PC-3 (cell line): Measurements from ENCODE around the gene RNF169. TPM values are rescaled to one million over a fixed set of nuclear protein-coding genes. Genes with fewer than 3 reads are reported as not detected.

ENCODE experiments used
- ATAC-seq: fragments of 200-7000 bp; cut with Tn5 transposase; 2 replicates; pipeline ENCODE4 v1.9.1; 2020; ENCODE audit warnings: mild to moderate bottlenecking, moderate library complexity
- BruUV-seq: library from RNA; stranded (reverse); fragments of 400-500 nt; replicated peaks from 2 replicates; lab custom pipeline; 2021; lab: Mats Ljungman, UMichigan
- CTCF ChIA-PET: fragments of 300-600 bp; sonication (Branson Sonifier 250); formaldehyde crosslinking; loops from one replicate; lab custom pipeline; 2022; ENCODE audit warnings: antibody characterized with exemption; lab: Charles Lee
- POLR2A ChIA-PET: fragments of 300-600 bp; sonication (Branson Sonifier 250); formaldehyde crosslinking; loops from one replicate; lab custom pipeline; 2022; ENCODE audit warnings: antibody characterized with exemption; ENCODE audit not compliant: unreplicated experiment; lab: Charles Lee
- DNase-seq: peaks from one replicate; pipeline ENCODE4 v3.0.0-alpha.2; 2015
- H2AFZ ChIP-seq: fragments of 300-600 bp; sonication (generic); 2 replicates; pipeline ENCODE4 v1.6.0; 2016; ENCODE audit warnings: antibody characterized with exemption, low read length
- H3F3A ChIP-seq: fragments of 300-600 bp; sonication (generic); one replicate; pipeline ENCODE4 v1.6.0; 2017; ENCODE audit warnings: antibody characterized with exemption, low read length, control low read depth, mild to moderate bottlenecking; ENCODE audit not compliant: unreplicated experiment
- H3K27ac ChIP-seq: fragments of 300-600 bp; sonication (generic); 2 replicates; pipeline ENCODE4 v1.5.1; 2016; ENCODE audit warnings: mild to moderate bottlenecking, low read length
- H3K27me3 ChIP-seq: fragments of 300-600 bp; sonication (generic); 2 replicates; pipeline ENCODE4 v1.6.1; 2016; ENCODE audit warnings: low read length, mixed read lengths
- H3K36me3 ChIP-seq: fragments of 300-600 bp; sonication (generic); 2 replicates; pipeline ENCODE4 v1.6.1; 2016; ENCODE audit warnings: low read depth, mixed run types, low read length, mixed read lengths
- H3K4me1 ChIP-seq: fragments of 300-600 bp; sonication (generic); 2 replicates; pipeline ENCODE4 v1.5.1; 2016; ENCODE audit warnings: low read length; ENCODE audit not compliant: insufficient read depth
- H3K4me2 ChIP-seq: fragments of 300-600 bp; sonication (generic); 2 replicates; pipeline ENCODE4 v1.6.0; 2016; ENCODE audit warnings: low read length
- H3K4me3 ChIP-seq: fragments of 300-600 bp; sonication (generic); 2 replicates; pipeline ENCODE4 v1.5.1; 2016; ENCODE audit warnings: mild to moderate bottlenecking, low read length, mixed read lengths
- H3K79me2 ChIP-seq: fragments of 300-600 bp; sonication (generic); 2 replicates; pipeline ENCODE4 v1.6.1; 2017; ENCODE audit warnings: low read length, mixed read lengths
- H3K9ac ChIP-seq: fragments of 300-600 bp; sonication (generic); 2 replicates; pipeline ENCODE4 v1.6.0; 2016; ENCODE audit warnings: mild to moderate bottlenecking, low read length
- H3K9me2 ChIP-seq: fragments of 300-600 bp; sonication (generic); replicated peaks from 2 replicates; pipeline ENCODE4 v1.6.1; 2016; ENCODE audit warnings: mixed run types, low read length, mixed read lengths
- H3K9me3 ChIP-seq: fragments of 300-600 bp; sonication (generic); 2 replicates; pipeline ENCODE4 v1.6.1; 2016; ENCODE audit warnings: low read length, mixed read lengths
- H4K20me1 ChIP-seq: fragments of 300-600 bp; sonication (generic); 2 replicates; pipeline ENCODE4 v1.6.1; 2016; ENCODE audit warnings: low read length, mixed read lengths
- EZH2 ChIP-seq: fragments of 300-600 bp; sonication (generic); IDR thresholded peaks from one replicate; pipeline ENCODE4 v1.6.1; 2017; ENCODE audit warnings: antibody characterized with exemption, mild to moderate bottlenecking, low read length; ENCODE audit not compliant: unreplicated experiment
- EZH2phosphoT487 ChIP-seq: fragments of 300-600 bp; sonication (generic); IDR thresholded peaks from 2 replicates; pipeline ENCODE4 v1.6.1; 2018; ENCODE audit warnings: mild to moderate bottlenecking, antibody characterized with exemption, low read length, borderline replicate concordance
- intact Hi-C: fragments of 100-400 bp; cut with micrococcal nuclease; formaldehyde crosslinking; loops from 2 replicates; pipeline ENCODE4 v1.9.0; 2023
- total RNA-seq: library from RNA; depleted of rRNA; stranded (reverse); fragments of >200 nt; gene quantifications from 2 replicates; pipeline ENCODE4 v1.2.3, GENCODE V29; 2014
- TF ChIP-seq, protein P1 (sequence below): fragments of 300-600 bp; sonication (generic); conservative IDR thresholded peaks from 2 replicates; pipeline ENCODE4 v1.5.1; 2017; ENCODE audit warnings: antibody characterized with exemption, low read depth, mild to moderate bottlenecking, low read length

Gene RNF169
- total RNA-seq, 1 experiment from 2014 or later, result 20.4 TPM

DNA sequence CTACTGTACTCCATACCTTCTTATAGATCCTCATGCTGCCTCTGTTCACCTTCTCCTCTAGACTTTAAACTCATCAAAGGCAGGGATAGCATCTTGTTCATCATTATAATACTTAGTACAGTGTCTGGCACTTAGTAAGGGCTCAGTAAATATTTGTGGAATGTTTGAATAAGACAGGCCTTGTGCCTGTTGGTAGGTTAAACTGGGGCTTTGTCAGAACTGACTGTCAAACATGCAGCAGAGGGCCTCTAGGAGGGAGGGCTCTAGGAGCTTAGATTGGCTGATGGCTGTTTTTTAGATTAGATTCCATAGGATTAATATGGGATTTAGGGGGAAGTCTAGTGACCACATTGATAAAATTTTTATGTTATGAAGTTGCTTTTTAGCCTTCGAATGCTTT, 70.8 kb downstream of the RNF169 start:
- no TSS peak for BruUV-seq
- Histone ChIP-seq H3K4me3 (no peak overlapping the region), H2AFZ (no peak overlapping the region), H3K4me1 (peaks cover 5% of the 10 kb centered on the region; the same call in 1 of the 2 replicates), H3K9me2 (no peaks in the 10 kb centered on the region), H3K9ac (no peak overlapping the region), H3K27me3 (no peaks in the 10 kb centered on the region), H3K4me2 (no peak overlapping the region), H3F3A (no peaks in the 10 kb centered on the region), H3K36me3 (peaks cover 43% of the 10 kb centered on the region), H3K79me2 (no peaks in the 10 kb centered on the region), H3K27ac (no peak overlapping the region), H3K9me3 (peaks cover 13% of the 10 kb centered on the region), H4K20me1 (no peaks in the 10 kb centered on the region; the same call in 1 of the 2 replicates)
- DNase-seq (no peak), ATAC-seq (peak; percentile 62)
- intact Hi-C loops, result no loop called here
- POLR2A ChIA-PET, result no interaction called here
- TF ChIP-seq EZH2, result no peak
- TF ChIP-seq, protein P1, sequence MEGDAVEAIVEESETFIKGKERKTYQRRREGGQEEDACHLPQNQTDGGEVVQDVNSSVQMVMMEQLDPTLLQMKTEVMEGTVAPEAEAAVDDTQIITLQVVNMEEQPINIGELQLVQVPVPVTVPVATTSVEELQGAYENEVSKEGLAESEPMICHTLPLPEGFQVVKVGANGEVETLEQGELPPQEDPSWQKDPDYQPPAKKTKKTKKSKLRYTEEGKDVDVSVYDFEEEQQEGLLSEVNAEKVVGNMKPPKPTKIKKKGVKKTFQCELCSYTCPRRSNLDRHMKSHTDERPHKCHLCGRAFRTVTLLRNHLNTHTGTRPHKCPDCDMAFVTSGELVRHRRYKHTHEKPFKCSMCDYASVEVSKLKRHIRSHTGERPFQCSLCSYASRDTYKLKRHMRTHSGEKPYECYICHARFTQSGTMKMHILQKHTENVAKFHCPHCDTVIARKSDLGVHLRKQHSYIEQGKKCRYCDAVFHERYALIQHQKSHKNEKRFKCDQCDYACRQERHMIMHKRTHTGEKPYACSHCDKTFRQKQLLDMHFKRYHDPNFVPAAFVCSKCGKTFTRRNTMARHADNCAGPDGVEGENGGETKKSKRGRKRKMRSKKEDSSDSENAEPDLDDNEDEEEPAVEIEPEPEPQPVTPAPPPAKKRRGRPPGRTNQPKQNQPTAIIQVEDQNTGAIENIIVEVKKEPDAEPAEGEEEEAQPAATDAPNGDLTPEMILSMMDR, result no peak
- no peak for TF ChIP-seq EZH2phosphoT487
- CTCF ChIA-PET, result no interaction called here

DNA sequence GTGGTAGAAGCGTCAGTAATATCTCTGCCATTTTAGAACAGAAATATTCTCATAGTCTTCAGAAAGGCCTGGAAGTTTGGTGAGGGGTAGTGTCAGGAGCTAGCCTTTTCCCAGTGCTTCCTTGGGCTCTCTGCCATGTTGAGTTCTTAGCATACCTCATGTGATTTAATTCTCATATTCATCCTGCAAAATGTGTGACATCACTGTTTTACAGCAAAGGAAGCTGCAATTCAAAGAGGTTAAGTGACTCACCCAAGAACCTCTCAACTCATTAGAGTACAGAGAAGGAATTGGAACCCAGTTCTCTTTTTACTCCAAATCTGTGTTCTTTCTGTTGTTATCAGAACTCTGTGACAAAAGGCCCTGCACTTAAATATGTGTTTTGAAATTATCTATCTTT, 72.1 kb downstream of the RNF169 start:
- ChIA-PET POLR2A (no interaction called here), CTCF (no interaction called here)
- no peak overlapping the region for H3K4me3 ChIP-seq
- no peaks in the 10 kb centered on the region; the same call in 1 of the 2 replicates for H4K20me1 ChIP-seq
- H3K4me1 ChIP-seq, result peaks cover 5% of the 10 kb centered on the region; the same call in 1 of the 2 replicates
- ATAC-seq, result peak; percentile 60
- no peaks in the 10 kb centered on the region for H3F3A ChIP-seq
- peaks cover 25% of the 10 kb centered on the region for H3K9me3 ChIP-seq
- DNase-seq, result peak; percentile 57
- no peak overlapping the region for H3K4me2 ChIP-seq
- H3K79me2 ChIP-seq, result no peaks in the 10 kb centered on the region
- peaks cover 57% of the 10 kb centered on the region for H3K36me3 ChIP-seq
- H3K27me3 ChIP-seq, result no peaks in the 10 kb centered on the region
- no peak overlapping the region for H2AFZ ChIP-seq
- no peaks in the 10 kb centered on the region for H3K9me2 ChIP-seq
- intact Hi-C loops, result no loop called here
- no peak overlapping the region for H3K27ac ChIP-seq
- TF ChIP-seq EZH2 (no peak), EZH2phosphoT487 (no peak)
- TF ChIP-seq, protein P1, result no peak
- no peak overlapping the region for H3K9ac ChIP-seq
- BruUV-seq, result no TSS peak

DNA sequence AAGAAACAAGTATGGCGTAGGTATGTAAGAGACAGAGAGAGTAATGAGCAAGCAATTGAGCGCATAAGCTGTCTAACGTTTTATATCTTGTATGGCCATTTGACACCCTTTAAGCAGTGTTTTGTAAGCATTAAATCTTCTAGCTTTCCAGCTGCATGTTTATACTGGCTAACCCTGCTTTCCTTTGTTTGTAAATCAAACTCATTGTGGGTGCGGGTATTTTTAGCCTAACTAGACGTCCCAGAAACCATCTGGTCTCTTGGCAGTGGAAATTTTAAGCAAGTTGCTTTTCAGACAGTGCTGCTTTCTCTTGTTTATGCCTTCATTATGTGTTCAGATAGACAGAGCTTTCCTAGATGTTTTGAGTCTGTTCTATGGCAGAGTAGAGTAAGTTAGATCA, 73.5 kb downstream of the RNF169 start:
- H4K20me1 ChIP-seq, result no peaks in the 10 kb centered on the region
- ATAC-seq, result no peak
- no peaks in the 10 kb centered on the region for H3K79me2 ChIP-seq
- ChIA-PET CTCF (no interaction called here), POLR2A (no interaction called here)
- TF ChIP-seq, protein P1, result no peak
- no peak for TF ChIP-seq EZH2
- no peak for TF ChIP-seq EZH2phosphoT487
- no TSS peak for BruUV-seq
- no peaks in the 10 kb centered on the region for H3F3A ChIP-seq
- H2AFZ ChIP-seq, result no peak overlapping the region
- no peak overlapping the region for H3K4me3 ChIP-seq
- DNase-seq, result no peak
- no peak overlapping the region for H3K9ac ChIP-seq
- H3K27me3 ChIP-seq, result no peaks in the 10 kb centered on the region
- peaks cover 70% of the 10 kb centered on the region for H3K36me3 ChIP-seq
- no peak overlapping the region for H3K4me2 ChIP-seq
- H3K9me3 ChIP-seq, result peaks cover 36% of the 10 kb centered on the region
- intact Hi-C loops, result no loop called here
- H3K9me2 ChIP-seq, result no peaks in the 10 kb centered on the region
- H3K27ac ChIP-seq, result no peak overlapping the region
- H3K4me1 ChIP-seq, result peaks cover 5% of the 10 kb centered on the region; the same call in 1 of the 2 replicates
